RWPE2 (cell line): ENCODE measurements around the gene IRAG1.

Experiments
- ATAC-seq: fragments of 200-7000 bp; cut with Tn5 transposase; 3 replicates; pipeline ENCODE4 v1.9.1; 2021; ENCODE audit warnings: low read depth
- DNase-seq: peaks from one replicate; pipeline ENCODE4 v3.0.0-alpha.2; 2020; ENCODE audit warnings: low spot score
- H3K27ac ChIP-seq: fragments of 450-650 bp; 2 replicates; pipeline ENCODE4 v1.5.1; 2017; ENCODE audit warnings: mild to moderate bottlenecking; ENCODE audit not compliant: poor library complexity, severe bottlenecking
- H3K27me3 ChIP-seq: fragments of 250-450 bp; sonication (Bioruptor Pico); 2 replicates; pipeline ENCODE4 v1.5.1; 2021; ENCODE audit warnings: mild to moderate bottlenecking, moderate library complexity; ENCODE audit not compliant: insufficient read depth, poor library complexity, severe bottlenecking
- H3K36me3 ChIP-seq: fragments of 250-450 bp; sonication (Bioruptor Pico); 2 replicates; pipeline ENCODE4 v1.5.1; 2020; ENCODE audit warnings: low read depth, mild to moderate bottlenecking, moderate library complexity
- H3K4me1 ChIP-seq: fragments of 250-450 bp; sonication (Bioruptor Pico); 2 replicates; pipeline ENCODE4 v1.5.1; 2021; ENCODE audit warnings: mild to moderate bottlenecking, moderate library complexity; ENCODE audit not compliant: insufficient read depth, poor library complexity, severe bottlenecking
- H3K4me3 ChIP-seq: fragments of 250-450 bp; sonication (Bioruptor Pico); 2 replicates; pipeline ENCODE4 v1.5.1; 2021; ENCODE audit warnings: mild to moderate bottlenecking, moderate library complexity; ENCODE audit not compliant: severe bottlenecking
- H3K9me3 ChIP-seq: fragments of 250-450 bp; sonication (Bioruptor Pico); 2 replicates; pipeline ENCODE4 v1.5.1; 2021; ENCODE audit warnings: mild to moderate bottlenecking, moderate library complexity; ENCODE audit not compliant: severe bottlenecking
- CTCF ChIP-seq: fragments of 450-650 bp; IDR thresholded peaks from one replicate; pipeline ENCODE4 v1.5.1; 2017; ENCODE audit warnings: mild to moderate bottlenecking, moderate library complexity; ENCODE audit not compliant: poor library complexity, severe bottlenecking

IRAG1 gene

GRCh38 chr11:10696468-10697322 lies 3.1 kb upstream of the IRAG1 start:
- ATAC-seq, result no peak
- Histone ChIP-seq H3K4me1 (no peaks in the 10 kb centered on the region), H3K36me3 (no peaks in the 10 kb centered on the region), H3K4me3 (no peak overlapping the region), H3K9me3 (peaks cover 2% of the 10 kb centered on the region), H3K27me3 (no peaks in the 10 kb centered on the region), H3K27ac (no peak overlapping the region)
- DNase-seq, result no peak
- TF ChIP-seq CTCF, result no peak

- no peak overlapping the region for H3K27ac ChIP-seq
- ATAC-seq, result no peak
- H3K4me3 ChIP-seq, result no peak overlapping the region
- TF ChIP-seq CTCF, result no peak
- H3K36me3 ChIP-seq, result no peaks in the 10 kb centered on the region
- no peaks in the 10 kb centered on the region for H3K27me3 ChIP-seq
- DNase-seq, result no peak
- no peaks in the 10 kb centered on the region for H3K4me1 ChIP-seq
- peaks cover 2% of the 10 kb centered on the region for H3K9me3 ChIP-seq
Observed at GRCh38 chr11:10695833-10696232, 2.3 kb upstream of the IRAG1 start.

GRCh38 chr11:10694486-10695239 lies 1.1 kb upstream of the IRAG1 start:
- Histone ChIP-seq H3K27me3 (no peaks in the 10 kb centered on the region), H3K4me3 (no peak overlapping the region), H3K9me3 (peaks cover 2% of the 10 kb centered on the region), H3K4me1 (no peaks in the 10 kb centered on the region), H3K36me3 (no peaks in the 10 kb centered on the region), H3K27ac (no peak overlapping the region)
- no peak for TF ChIP-seq CTCF
- DNase-seq (no peak), ATAC-seq (no peak)

GRCh38 chr11:10692531-10693115 lies 932 bp downstream of the IRAG1 start:
- TF ChIP-seq CTCF, result no peak
- DNase-seq (no peak), ATAC-seq (no peak)
- Histone ChIP-seq H3K9me3 (no peaks in the 10 kb centered on the region), H3K27ac (no peak overlapping the region), H3K36me3 (no peaks in the 10 kb centered on the region), H3K4me1 (peaks cover 7% of the 10 kb centered on the region), H3K4me3 (no peak overlapping the region), H3K27me3 (no peaks in the 10 kb centered on the region)
